SK-N-SH (cell line): Measurements from ENCODE around the gene CATSPERD.

Experiments used
- CHD2 ChIP-seq: fragments of 150-350 bp; IDR thresholded peaks from 2 replicates; pipeline ENCODE4 v1.6.1; 2018; ENCODE audit warnings: low read length; ENCODE audit not compliant: partially characterized antibody
- CTCF ChIP-seq: fragments of 200-600 bp; sonication (generic); IDR thresholded peaks from 2 replicates; pipeline ENCODE4 v1.6.1; 2017; ENCODE audit warnings: antibody characterized with exemption, mild to moderate bottlenecking, moderate library complexity
- EP300 ChIP-seq, 2 experiments: IDR thresholded peaks; 2 replicates each; pipeline versions ENCODE4 v1.4.0 to v1.6.1; 2012; ENCODE audit warnings: borderline replicate concordance in 1 of 2, low read depth in 1 of 2, low read length in 1 of 2
- EZH2phosphoT487 ChIP-seq: fragments of 200-600 bp; sonication (generic); IDR thresholded peaks from 2 replicates; pipeline ENCODE4 v1.6.1; 2017; ENCODE audit warnings: low read depth, mixed run types, mild to moderate bottlenecking, antibody characterized with exemption, moderate library complexity, borderline replicate concordance
- GATA2 ChIP-seq: sonication (generic); formaldehyde crosslinking; IDR thresholded peaks from 2 replicates; pipeline ENCODE4 v1.5.0; 2020; ENCODE audit warnings: mild to moderate bottlenecking, missing genetic modification reagents
- MEF2A ChIP-seq: IDR thresholded peaks from 2 replicates; pipeline ENCODE4 v1.4.0; 2012; ENCODE audit warnings: low read depth, borderline replicate concordance
- MXI1 ChIP-seq: IDR thresholded peaks from 2 replicates; pipeline ENCODE4 v1.6.1; 2012; ENCODE audit warnings: mild to moderate bottlenecking, low read depth, low read length, improper control_type of control experiment
- POLR2AphosphoS5 ChIP-seq: IDR thresholded peaks from 2 replicates; pipeline ENCODE4 v1.6.1; 2012; ENCODE audit warnings: low read depth, low read length
- RAD21 ChIP-seq: IDR thresholded peaks from 2 replicates; pipeline ENCODE4 v1.6.1; 2012; ENCODE audit warnings: mild to moderate bottlenecking, low read length
- RFX5 ChIP-seq: IDR thresholded peaks from 2 replicates; pipeline ENCODE4 v1.6.1; 2012; ENCODE audit warnings: mild to moderate bottlenecking, improper control_type of control experiment, low read length
- RXRA ChIP-seq: IDR thresholded peaks from 2 replicates; pipeline ENCODE4 v1.4.0; 2012; ENCODE audit warnings: low read depth, mild to moderate bottlenecking, borderline replicate concordance
- USF1 ChIP-seq: IDR thresholded peaks from 2 replicates; pipeline ENCODE4 v1.4.0; 2012; ENCODE audit warnings: low read depth, borderline replicate concordance
- ZBTB33 ChIP-seq: IDR thresholded peaks from 2 replicates; pipeline ENCODE4 v1.4.0; 2012; ENCODE audit warnings: low read depth, borderline replicate concordance

GRCh38 chr19:5686326-5686646 is 34.2 kb upstream of the CATSPERD start:
- TF ChIP-seq CTCF: no peak
- TF ChIP-seq USF1: no peak
- TF ChIP-seq RXRA: no peak
- no peak for TF ChIP-seq EZH2phosphoT487
- TF ChIP-seq POLR2AphosphoS5: no peak
- TF ChIP-seq MXI1: no peak
- no peak for TF ChIP-seq MEF2A
- TF ChIP-seq ZBTB33: no peak
- no peak for TF ChIP-seq EP300 (IDR thresholded peaks at IDR 0.05; ENCODE audit: borderline replicate concordance in 1 of 2, low read depth in 1 of 2, low read length in 1 of 2)
- no peak for TF ChIP-seq RAD21
- TF ChIP-seq RFX5: no peak
- TF ChIP-seq GATA2 (CRISPR knock-in tag): no peak
- no peak for TF ChIP-seq CHD2
